ENCODE results near the gene OXA1L. TPM values are rescaled to one million over a fixed set of nuclear protein-coding genes. Genes with fewer than 3 reads are reported as not detected.

The OXA1L gene
- total RNA-seq, 1 experiment from 2014 or later = 138 TPM

DNA sequence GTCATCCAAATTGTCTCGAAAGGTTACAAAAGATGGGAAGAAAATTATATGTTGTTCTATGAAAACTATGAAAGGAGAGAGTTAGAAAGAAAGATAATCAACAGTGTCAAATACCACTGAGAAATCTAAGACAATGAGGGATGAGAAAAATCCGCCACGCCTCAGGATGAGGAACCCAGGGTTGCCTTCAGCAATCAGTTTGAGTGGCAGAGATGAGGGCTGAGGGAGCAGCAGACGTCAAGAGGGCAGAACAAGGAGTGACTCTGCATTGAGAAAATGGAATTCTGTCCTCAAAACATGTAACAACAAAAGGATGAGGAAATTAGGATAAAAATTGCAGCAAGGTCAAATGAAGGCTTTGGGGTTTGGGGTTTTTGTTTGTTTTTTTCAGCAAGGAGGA lies 18.3 kb upstream of the OXA1L start (continued):
- TF ChIP-seq, protein P1, sequence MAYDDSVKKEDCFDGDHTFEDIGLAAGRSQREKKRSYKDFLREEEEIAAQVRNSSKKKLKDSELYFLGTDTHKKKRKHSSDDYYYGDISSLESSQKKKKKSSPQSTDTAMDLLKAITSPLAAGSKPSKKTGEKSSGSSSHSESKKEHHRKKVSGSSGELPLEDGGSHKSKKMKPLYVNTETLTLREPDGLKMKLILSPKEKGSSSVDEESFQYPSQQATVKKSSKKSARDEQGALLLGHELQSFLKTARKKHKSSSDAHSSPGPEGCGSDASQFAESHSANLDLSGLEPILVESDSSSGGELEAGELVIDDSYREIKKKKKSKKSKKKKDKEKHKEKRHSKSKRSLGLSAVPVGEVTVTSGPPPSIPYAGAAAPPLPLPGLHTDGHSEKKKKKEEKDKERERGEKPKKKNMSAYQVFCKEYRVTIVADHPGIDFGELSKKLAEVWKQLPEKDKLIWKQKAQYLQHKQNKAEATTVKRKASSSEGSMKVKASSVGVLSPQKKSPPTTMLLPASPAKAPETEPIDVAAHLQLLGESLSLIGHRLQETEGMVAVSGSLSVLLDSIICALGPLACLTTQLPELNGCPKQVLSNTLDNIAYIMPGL (CRISPR knock-in tag; IDR thresholded peaks at IDR 0.05) = no peak
- no peak for TF ChIP-seq KAT7 (CRISPR knock-in tag; IDR thresholded peaks at IDR 0.05; ENCODE audit: borderline replicate concordance)
- TF ChIP-seq, protein P2, sequence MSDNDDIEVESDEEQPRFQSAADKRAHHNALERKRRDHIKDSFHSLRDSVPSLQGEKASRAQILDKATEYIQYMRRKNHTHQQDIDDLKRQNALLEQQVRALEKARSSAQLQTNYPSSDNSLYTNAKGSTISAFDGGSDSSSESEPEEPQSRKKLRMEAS (CRISPR knock-in tag; IDR thresholded peaks at IDR 0.05) = no peak
- TF ChIP-seq, protein P3, sequence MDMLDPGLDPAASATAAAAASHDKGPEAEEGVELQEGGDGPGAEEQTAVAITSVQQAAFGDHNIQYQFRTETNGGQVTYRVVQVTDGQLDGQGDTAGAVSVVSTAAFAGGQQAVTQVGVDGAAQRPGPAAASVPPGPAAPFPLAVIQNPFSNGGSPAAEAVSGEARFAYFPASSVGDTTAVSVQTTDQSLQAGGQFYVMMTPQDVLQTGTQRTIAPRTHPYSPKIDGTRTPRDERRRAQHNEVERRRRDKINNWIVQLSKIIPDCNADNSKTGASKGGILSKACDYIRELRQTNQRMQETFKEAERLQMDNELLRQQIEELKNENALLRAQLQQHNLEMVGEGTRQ (CRISPR knock-in tag; IDR thresholded peaks at IDR 0.05) = no peak
- TF ChIP-seq JAZF1 (CRISPR knock-in tag; IDR thresholded peaks at IDR 0.05) = no peak
- no peak for TF ChIP-seq FOXJ3 (CRISPR knock-in tag; IDR thresholded peaks at IDR 0.05; ENCODE audit: borderline replicate concordance)

DNA sequence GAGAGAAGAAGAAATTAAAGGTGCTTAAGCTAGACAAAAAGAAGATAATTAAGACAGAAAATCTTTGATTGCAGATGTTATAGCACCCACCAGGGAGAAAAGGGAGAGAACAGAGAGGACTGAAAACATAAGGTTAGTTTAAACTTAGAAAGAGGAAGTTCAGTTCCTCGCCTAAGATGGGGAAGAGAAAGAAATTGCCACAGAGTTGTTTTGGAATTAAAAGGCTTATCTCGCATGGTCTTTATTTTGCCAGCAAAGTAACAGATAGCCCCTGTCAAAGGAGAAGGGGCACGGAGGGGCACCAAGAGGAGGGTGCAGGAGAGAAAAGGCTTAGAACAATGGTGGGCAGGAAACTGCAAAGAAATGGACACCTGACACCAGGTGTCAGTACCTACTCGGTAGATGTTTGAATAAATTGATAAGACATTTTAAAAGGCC lies 17.8 kb upstream of the OXA1L start:
- Mint-ChIP-seq H3K27me3 (ENCODE audit: low read depth) (no peaks in the 10 kb centered on the region), H3K4me1 (peaks cover 14% of the 10 kb centered on the region), H3K4me3 (no peak overlapping the region), H3K9me3 (no peaks in the 10 kb centered on the region), H3K27ac (no peak overlapping the region), H3K36me3 (no peaks in the 10 kb centered on the region)
- ChIA-PET POLR2A (no interaction called here), CTCF (interaction anchor here (1.0 to 1.3 kb wide), 4 partner anchors 66 to 192 kb away, joined by 3 to 7 read pairs (median 4); partner anchors contain the start of gene SLC7A7)
- TF ChIP-seq, protein P4, sequence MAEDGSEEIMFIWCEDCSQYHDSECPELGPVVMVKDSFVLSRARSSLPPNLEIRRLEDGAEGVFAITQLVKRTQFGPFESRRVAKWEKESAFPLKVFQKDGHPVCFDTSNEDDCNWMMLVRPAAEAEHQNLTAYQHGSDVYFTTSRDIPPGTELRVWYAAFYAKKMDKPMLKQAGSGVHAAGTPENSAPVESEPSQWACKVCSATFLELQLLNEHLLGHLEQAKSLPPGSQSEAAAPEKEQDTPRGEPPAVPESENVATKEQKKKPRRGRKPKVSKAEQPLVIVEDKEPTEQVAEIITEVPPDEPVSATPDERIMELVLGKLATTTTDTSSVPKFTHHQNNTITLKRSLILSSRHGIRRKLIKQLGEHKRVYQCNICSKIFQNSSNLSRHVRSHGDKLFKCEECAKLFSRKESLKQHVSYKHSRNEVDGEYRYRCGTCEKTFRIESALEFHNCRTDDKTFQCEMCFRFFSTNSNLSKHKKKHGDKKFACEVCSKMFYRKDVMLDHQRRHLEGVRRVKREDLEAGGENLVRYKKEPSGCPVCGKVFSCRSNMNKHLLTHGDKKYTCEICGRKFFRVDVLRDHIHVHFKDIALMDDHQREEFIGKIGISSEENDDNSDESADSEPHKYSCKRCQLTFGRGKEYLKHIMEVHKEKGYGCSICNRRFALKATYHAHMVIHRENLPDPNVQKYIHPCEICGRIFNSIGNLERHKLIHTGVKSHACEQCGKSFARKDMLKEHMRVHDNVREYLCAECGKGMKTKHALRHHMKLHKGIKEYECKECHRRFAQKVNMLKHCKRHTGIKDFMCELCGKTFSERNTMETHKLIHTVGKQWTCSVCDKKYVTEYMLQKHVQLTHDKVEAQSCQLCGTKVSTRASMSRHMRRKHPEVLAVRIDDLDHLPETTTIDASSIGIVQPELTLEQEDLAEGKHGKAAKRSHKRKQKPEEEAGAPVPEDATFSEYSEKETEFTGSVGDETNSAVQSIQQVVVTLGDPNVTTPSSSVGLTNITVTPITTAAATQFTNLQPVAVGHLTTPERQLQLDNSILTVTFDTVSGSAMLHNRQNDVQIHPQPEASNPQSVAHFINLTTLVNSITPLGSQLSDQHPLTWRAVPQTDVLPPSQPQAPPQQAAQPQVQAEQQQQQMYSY (CRISPR knock-in tag; IDR thresholded peaks at IDR 0.05) = no peak
- TF ChIP-seq, protein P2 (CRISPR knock-in tag; IDR thresholded peaks at IDR 0.05) = no peak
- TF ChIP-seq ZNF263 (CRISPR knock-in tag; IDR thresholded peaks at IDR 0.05; ENCODE audit: low read depth) (no peak), FOXK1 (CRISPR knock-in tag; IDR thresholded peaks at IDR 0.05) (no peak), OVOL2 (CRISPR knock-in tag; IDR thresholded peaks at IDR 0.05; ENCODE audit: borderline replicate concordance) (no peak), TEAD4 (CRISPR knock-in tag; IDR thresholded peaks at IDR 0.05) (no peak)
- TF ChIP-seq, protein P5, sequence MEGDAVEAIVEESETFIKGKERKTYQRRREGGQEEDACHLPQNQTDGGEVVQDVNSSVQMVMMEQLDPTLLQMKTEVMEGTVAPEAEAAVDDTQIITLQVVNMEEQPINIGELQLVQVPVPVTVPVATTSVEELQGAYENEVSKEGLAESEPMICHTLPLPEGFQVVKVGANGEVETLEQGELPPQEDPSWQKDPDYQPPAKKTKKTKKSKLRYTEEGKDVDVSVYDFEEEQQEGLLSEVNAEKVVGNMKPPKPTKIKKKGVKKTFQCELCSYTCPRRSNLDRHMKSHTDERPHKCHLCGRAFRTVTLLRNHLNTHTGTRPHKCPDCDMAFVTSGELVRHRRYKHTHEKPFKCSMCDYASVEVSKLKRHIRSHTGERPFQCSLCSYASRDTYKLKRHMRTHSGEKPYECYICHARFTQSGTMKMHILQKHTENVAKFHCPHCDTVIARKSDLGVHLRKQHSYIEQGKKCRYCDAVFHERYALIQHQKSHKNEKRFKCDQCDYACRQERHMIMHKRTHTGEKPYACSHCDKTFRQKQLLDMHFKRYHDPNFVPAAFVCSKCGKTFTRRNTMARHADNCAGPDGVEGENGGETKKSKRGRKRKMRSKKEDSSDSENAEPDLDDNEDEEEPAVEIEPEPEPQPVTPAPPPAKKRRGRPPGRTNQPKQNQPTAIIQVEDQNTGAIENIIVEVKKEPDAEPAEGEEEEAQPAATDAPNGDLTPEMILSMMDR (IDR thresholded peaks at IDR 0.05) = no peak
- TF ChIP-seq, protein P6, sequence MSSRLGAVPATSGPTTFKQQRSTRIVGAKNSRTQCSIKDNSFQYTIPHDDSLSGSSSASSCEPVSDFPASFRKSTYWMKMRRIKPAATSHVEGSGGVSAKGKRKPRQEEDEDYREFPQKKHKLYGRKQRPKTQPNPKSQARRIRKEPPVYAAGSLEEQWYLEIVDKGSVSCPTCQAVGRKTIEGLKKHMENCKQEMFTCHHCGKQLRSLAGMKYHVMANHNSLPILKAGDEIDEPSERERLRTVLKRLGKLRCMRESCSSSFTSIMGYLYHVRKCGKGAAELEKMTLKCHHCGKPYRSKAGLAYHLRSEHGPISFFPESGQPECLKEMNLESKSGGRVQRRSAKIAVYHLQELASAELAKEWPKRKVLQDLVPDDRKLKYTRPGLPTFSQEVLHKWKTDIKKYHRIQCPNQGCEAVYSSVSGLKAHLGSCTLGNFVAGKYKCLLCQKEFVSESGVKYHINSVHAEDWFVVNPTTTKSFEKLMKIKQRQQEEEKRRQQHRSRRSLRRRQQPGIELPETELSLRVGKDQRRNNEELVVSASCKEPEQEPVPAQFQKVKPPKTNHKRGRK (CRISPR knock-in tag; IDR thresholded peaks at IDR 0.05; ENCODE audit: borderline replicate concordance) = no peak
- TF ChIP-seq, protein P7, sequence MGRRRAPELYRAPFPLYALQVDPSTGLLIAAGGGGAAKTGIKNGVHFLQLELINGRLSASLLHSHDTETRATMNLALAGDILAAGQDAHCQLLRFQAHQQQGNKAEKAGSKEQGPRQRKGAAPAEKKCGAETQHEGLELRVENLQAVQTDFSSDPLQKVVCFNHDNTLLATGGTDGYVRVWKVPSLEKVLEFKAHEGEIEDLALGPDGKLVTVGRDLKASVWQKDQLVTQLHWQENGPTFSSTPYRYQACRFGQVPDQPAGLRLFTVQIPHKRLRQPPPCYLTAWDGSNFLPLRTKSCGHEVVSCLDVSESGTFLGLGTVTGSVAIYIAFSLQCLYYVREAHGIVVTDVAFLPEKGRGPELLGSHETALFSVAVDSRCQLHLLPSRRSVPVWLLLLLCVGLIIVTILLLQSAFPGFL (CRISPR knock-in tag; IDR thresholded peaks at IDR 0.05; ENCODE audit: borderline replicate concordance) = no peak
- no peak for ATAC-seq
- DNase-seq (ENCODE audit: low spot score) = no peak

Data from WTC11 (cell line).